HG03175 (cell line): ENCODE measurements around the gene IER5L.

ENCODE experiments used
- ATAC-seq: cut with Tn5 transposase; IDR thresholded peaks from one replicate; pipeline ENCODE4 v1.9.1; 2021; ENCODE audit warnings: mild to moderate bottlenecking, moderate library complexity; ENCODE audit not compliant: unreplicated experiment

IER5L gene

GRCh38 chr9:129177791-129178567, at the start of gene IER5L:
Gene IER5L (minus strand): TSS chr9:129178261. CDS start chr9:129178052, 209 bp downstream.
- ATAC-seq, result peak; percentile 87

- ATAC-seq, result no peak
Observed at GRCh38 chr9:129227843-129228189, 49.8 kb upstream of the IER5L start.

- ATAC-seq, result no peak
Observed at GRCh38 chr9:129225815-129226214, 47.8 kb upstream of the IER5L start.

- no peak for ATAC-seq
Observed at GRCh38 chr9:129225490-129225778, 47.4 kb upstream of the IER5L start.

- ATAC-seq, result no peak
Observed at GRCh38 chr9:129224618-129225489, 46.8 kb upstream of the IER5L start.

- no peak for ATAC-seq
Observed at GRCh38 chr9:129223551-129224208, 45.6 kb upstream of the IER5L start.

GRCh38 chr9:129222819-129223218, 44.8 kb upstream of the IER5L start:
- no peak for ATAC-seq

GRCh38 chr9:129221979-129222635, 44.0 kb upstream of the IER5L start:
- no peak for ATAC-seq

- ATAC-seq, result no peak
Observed at GRCh38 chr9:129221233-129221632, 43.2 kb upstream of the IER5L start.

- no peak for ATAC-seq
Observed at GRCh38 chr9:129220771-129221170, 42.7 kb upstream of the IER5L start.

GRCh38 chr9:129218918-129219317, 40.9 kb upstream of the IER5L start:
- no peak for ATAC-seq

GRCh38 chr9:129218272-129218625, 40.2 kb upstream of the IER5L start:
- ATAC-seq, result no peak

- ATAC-seq, result no peak
Observed at GRCh38 chr9:129213551-129213950, 35.5 kb upstream of the IER5L start.

- no peak for ATAC-seq
Observed at GRCh38 chr9:129211686-129212085, 33.6 kb upstream of the IER5L start.

- no peak for ATAC-seq
Observed at GRCh38 chr9:129210125-129210524, 32.1 kb upstream of the IER5L start.

- ATAC-seq, result no peak
Observed at GRCh38 chr9:129209580-129209979, 31.5 kb upstream of the IER5L start.

GRCh38 chr9:129209109-129209508, 31.0 kb upstream of the IER5L start:
- ATAC-seq, result no peak

- no peak for ATAC-seq
Observed at GRCh38 chr9:129208207-129209032, 30.4 kb upstream of the IER5L start.

GRCh38 chr9:129206905-129207304, 28.8 kb upstream of the IER5L start:
- ATAC-seq, result no peak

GRCh38 chr9:129206401-129206800, 28.3 kb upstream of the IER5L start:
- no peak for ATAC-seq
